GM12878 (cell line): ENCODE results near the gene TMEM161A. TPM values are rescaled to one million over a fixed set of nuclear protein-coding genes. Genes with fewer than 3 reads are reported as not detected.

ENCODE experiments used
- ATAC-seq: fragments of 200-7000 bp; cut with Tn5 transposase; 3 replicates; pipeline ENCODE4 v1.9.1; 2020; ENCODE audit warnings: mild to moderate bottlenecking, moderate library complexity
- BruUV-seq: library from RNA; stranded (reverse); fragments of 400-500 nt; replicated peaks from 2 replicates; lab custom pipeline; 2021; lab: Mats Ljungman, UMichigan
- CTCF ChIA-PET: fragments of 300-600 bp; sonication (Branson Sonifier 250); formaldehyde crosslinking; extraction: SDS; loops from one replicate; lab custom pipeline; 2021; ENCODE audit warnings: inconsistent platforms; lab: Yijun Ruan, JAX
- POLR2A ChIA-PET: fragments of 350-600 bp; formaldehyde crosslinking; extraction: SDS; loops from one replicate; lab custom pipeline; 2021; ENCODE audit warnings: inconsistent platforms; lab: Charles Lee
- RAD21 ChIA-PET: fragments of 300-600 bp; sonication (Branson Sonifier 250); formaldehyde crosslinking; loops from one replicate; lab custom pipeline; 2023; ENCODE audit warnings: antibody characterized with exemption; ENCODE audit not compliant: unreplicated experiment; lab: Charles Lee
- SMC1A ChIA-PET: fragments of 300-600 bp; sonication (Branson Sonifier 250); formaldehyde crosslinking; loops from one replicate; lab custom pipeline; 2023; ENCODE audit not compliant: unreplicated experiment, uncharacterized antibody; lab: Charles Lee
- DNase-seq: peaks from one replicate; pipeline ENCODE4 v3.0.0-alpha.2; 2011; ENCODE audit warnings: low read depth, low spot score
- FAIRE-seq: peaks from 3 replicates; lab custom pipeline; 2011; peaks lifted over from hg19 to GRCh38; lab: Jason Lieb, UNC
- H2AFZ ChIP-seq: 2 replicates; pipeline ENCODE4 v1.6.0; 2011; ENCODE audit warnings: low read depth, low read length, control low read depth; ENCODE audit not compliant: control insufficient read depth
- H3K27ac ChIP-seq: 2 replicates; pipeline ENCODE4 v1.5.1; 2011; ENCODE audit warnings: control low read depth; ENCODE audit not compliant: control insufficient read depth, insufficient read depth
- H3K27me3 ChIP-seq, 2 experiments: replicated peaks in 1 of 2; 2 replicates each; pipeline versions ENCODE4 v1.6.0 to v1.6.1; 2011; ENCODE audit warnings: low read length in 1 of 2; ENCODE audit not compliant: control insufficient read depth in 2 of 2, insufficient read depth in 2 of 2
- H3K36me3 ChIP-seq, 2 experiments: 2 replicates each; pipeline ENCODE4 v1.5.1; 2011; ENCODE audit warnings: low read length in 1 of 2; ENCODE audit not compliant: control insufficient read depth in 2 of 2, insufficient read depth in 2 of 2
- H3K4me1 ChIP-seq: 2 replicates; pipeline ENCODE4 v1.6.1; 2011; ENCODE audit warnings: mild to moderate bottlenecking, low read length, moderate library complexity, mixed read lengths; ENCODE audit not compliant: control insufficient read depth, insufficient read depth
- H3K4me2 ChIP-seq: 2 replicates; pipeline ENCODE4 v1.6.0; 2011; ENCODE audit warnings: control low read depth; ENCODE audit not compliant: control insufficient read depth, insufficient read depth
- H3K4me3 ChIP-seq: fragments of 200-600 bp; sonication (generic); 2 replicates; pipeline ENCODE4 v1.5.1; 2016
- H3K79me2 ChIP-seq: 2 replicates; pipeline ENCODE4 v1.6.0; 2011; ENCODE audit warnings: low read length; ENCODE audit not compliant: control insufficient read depth, insufficient read depth
- H3K9ac ChIP-seq: 2 replicates; pipeline ENCODE4 v1.8.0; 2011; ENCODE audit warnings: low read length, control low read depth, mixed read lengths; ENCODE audit not compliant: control insufficient read depth, insufficient read depth
- H3K9me3 ChIP-seq: replicated peaks from 3 replicates; pipeline ENCODE4 v1.5.1; 2011; ENCODE audit warnings: mild to moderate bottlenecking, low read length; ENCODE audit not compliant: control insufficient read depth, insufficient read depth
- H4K20me1 ChIP-seq: 2 replicates; pipeline ENCODE4 v1.6.0; 2011; ENCODE audit not compliant: control insufficient read depth, insufficient read depth
- CTCF ChIP-seq, 3 experiments: IDR thresholded peaks in 2 of 3; conservative IDR thresholded peaks in 1 of 3; 2 replicates each; pipeline ENCODE4 v1.5.1; 2011; ENCODE audit warnings: low read depth in 3 of 3, low read length in 3 of 3, mild to moderate bottlenecking in 3 of 3, control low read depth in 2 of 3, moderate library complexity in 2 of 3, inconsistent platforms in 1 of 3, mixed read lengths in 1 of 3; ENCODE audit not compliant: control insufficient read depth in 2 of 3, insufficient read depth in 1 of 3; ENCODE audit errors: extremely low read depth in 1 of 3
- MEF2B ChIP-seq: fragments of 450-650 bp; IDR thresholded peaks from 2 replicates; pipeline ENCODE4 v1.6.1; 2018; ENCODE audit warnings: mild to moderate bottlenecking, moderate library complexity; ENCODE audit not compliant: partially characterized antibody, poor library complexity, severe bottlenecking
- NRF1 ChIP-seq: conservative IDR thresholded peaks from 2 replicates; pipeline ENCODE4 v1.6.1; 2011; ENCODE audit warnings: mild to moderate bottlenecking, low read depth, low read length, improper control_type of control experiment
- RAD21 ChIP-seq: IDR thresholded peaks from 2 replicates; pipeline ENCODE4 v1.6.1; 2011; ENCODE audit warnings: mild to moderate bottlenecking, low read depth, low read length, moderate library complexity; ENCODE audit not compliant: insufficient read depth
- SMC3 ChIP-seq: IDR thresholded peaks from 2 replicates; pipeline ENCODE4 v1.6.1; 2011; ENCODE audit warnings: low read length, improper control_type of control experiment, borderline replicate concordance
- ZBTB33 ChIP-seq: fragments of 450-650 bp; IDR thresholded peaks from 2 replicates; pipeline ENCODE4 v1.6.1; 2017; ENCODE audit warnings: mild to moderate bottlenecking
- WGBS: methylation state at CpG from one replicate; pipeline ENCODE4 v1.1.6; 2016; ENCODE audit warnings: low lambda C conversion rate; ENCODE audit not compliant: insufficient replicate concordance, insufficient coverage; ENCODE audit errors: missing lambda C conversion rate; 5-methylcytosine and 5-hydroxymethylcytosine counted together
- in situ Hi-C: fragments of 300-500 bp; cut with MboI; formaldehyde crosslinking; loops from 9 replicates; pipeline ENCODE4 v1.14.3; 2018; ENCODE audit warnings: mixed read lengths
- intact Hi-C: fragments of 100-400 bp; cut with micrococcal nuclease; formaldehyde crosslinking; loops from one replicate; pipeline ENCODE4 v1.14.2; 2022; ENCODE audit not compliant: unreplicated experiment
- polyA plus RNA-seq, 11 experiments: library from polyadenylated mRNA; depleted of rRNA in 4 of 11; unstranded in 6 of 11; stranded (reverse) in 5 of 11; fragments of >200 nt; fragmentation: Nextera tagmentation in 4 of 11; fragmentation: Illumina TruSeq in 1 of 11; extraction: Ambion mirVana in 4 of 11; extraction: Trizol in 1 of 11; gene quantifications; 1 replicate in 1 of 11; 2 replicates in 10 of 11; pipeline versions ENCODE4 v1.2.1 to v1.2.3, GENCODE V29; 2011 to 2016; ENCODE audit warnings: inconsistent platforms in 2 of 11, missing spikeins in 2 of 11, low read depth in 1 of 11
- total RNA-seq, 4 experiments: library from RNA; depleted of rRNA in 3 of 4; stranded (reverse); fragments of >200 nt in 3 of 4; fragmentation: Illumina TruSeq in 1 of 4; extraction: Trizol in 1 of 4; gene quantifications; 2 replicates each; pipeline versions ENCODE4 v1.2.1 to v1.2.3, GENCODE V29; 2013 to 2021

TMEM161A gene
- total and polyA plus RNA-seq, 10 of the 15 experiments (the other 5 are each of a cell fraction or from before 2014, with no cell fraction given): 1.1 to 37.1 (median 19.0) TPM

- FAIRE-seq (no peak), DNase-seq (no peak)
- Histone ChIP-seq H3K79me2 (peaks cover 11% of the 10 kb centered on the region), H3K4me1 (peaks cover 6% of the 10 kb centered on the region; the same call in 1 of the 2 replicates), H2AFZ (no peak overlapping the region), H3K4me3 (no peak overlapping the region)
- CTCF ChIA-PET: interaction anchor here (0.6 to 1.0 kb wide), 3 partner anchors 30 to 176 kb away, joined by 3 read pairs; no protein-coding TSS in a partner anchor
- POLR2A ChIA-PET: no interaction called here
- 0 out of 2 replicates have a peak, but pooled peaks have one; percentile 32 for TF ChIP-seq ZBTB33
- TF ChIP-seq NRF1: no peak
- TF ChIP-seq RAD21: peak; percentile 59
- no peak for TF ChIP-seq MEF2B
- TF ChIP-seq CTCF (IDR thresholded peaks at IDR 0.05 in 2 of 3, conservative IDR thresholded peaks at IDR 0.05 in 1 of 3; ENCODE audit: control insufficient read depth in 2 of 3, extremely low read depth in 1 of 3, insufficient read depth in 1 of 3, low read depth in 3 of 3, low read length in 3 of 3): peak; percentile 36 to 70 (median 59)
- peak; percentile 32; the same call in 1 of the 2 replicates for TF ChIP-seq SMC3
- TF ChIP-seq, all 136 proteins: peak for 4
- peaks cover 2% of the 10 kb centered on the region; the same call in 1 of the 3 replicates for H3K9me3 ChIP-seq
- H4K20me1 ChIP-seq: no peaks in the 10 kb centered on the region
- ATAC-seq: peak; percentile 95
- no peaks in the 10 kb centered on the region for H3K27me3 ChIP-seq
- H3K27ac ChIP-seq: no peak overlapping the region
- 64% methylated on average over 9 of the region's 9 CpGs for WGBS
- ChIA-PET RAD21 (interaction anchor here (1.0 kb wide), 1 partner anchor 11 kb away, joined by 4 read pairs; no protein-coding TSS in a partner anchor), SMC1A (no interaction called here)
- in situ Hi-C loops (no loop called here), intact Hi-C loops (no loop called here)
- H3K9ac ChIP-seq: no peak overlapping the region
- peaks cover 2 to 3% of the 10 kb centered on the region in 2 experiments; a peak in 2 of 4 replicates for H3K36me3 ChIP-seq
- no peak overlapping the region for H3K4me2 ChIP-seq
- BruUV-seq: no TSS peak
Observed at GRCh38 chr19:19185853-19186740, 47.8 kb upstream of the TMEM161A start.
